Stimulated activated CD8-positive, alpha-beta memory T cell treated with anti-CD3 and anti-CD28 coated beads, Interleukin-4, amount 100 ng/mL, for 48 hours (primary cell): ENCODE measurements around the gene SETBP1.
"Not testable (repeated sequence)": the region's sequence is repeated elsewhere in the genome, so short reads cannot be mapped to it uniquely, and the experiment has no call there.

ENCODE experiments used
- DNase-seq: peaks from one replicate; pipeline ENCODE4 v3.0.0-alpha.2; 2020

The SETBP1 gene

GRCh38 chr18:44796429-44797428, 116.0 kb downstream of the SETBP1 start:
- no peak for DNase-seq

GRCh38 chr18:44798433-44799048, 117.9 kb downstream of the SETBP1 start:
- DNase-seq, result no peak

- DNase-seq, result no peak
Observed at GRCh38 chr18:44799382-44799906, 118.8 kb downstream of the SETBP1 start.

- no peak for DNase-seq
Observed at GRCh38 chr18:44799907-44800421, 119.3 kb downstream of the SETBP1 start.

- DNase-seq, result not testable (repeated sequence)
Observed at GRCh38 chr18:44800766-44801165, 120.1 kb downstream of the SETBP1 start.

GRCh38 chr18:44801781-44802180, 121.1 kb downstream of the SETBP1 start:
- no peak for DNase-seq

- no peak for DNase-seq
Observed at GRCh38 chr18:44802508-44802907, 121.8 kb downstream of the SETBP1 start.

GRCh38 chr18:44803019-44803650, 122.4 kb downstream of the SETBP1 start:
- DNase-seq, result no peak

GRCh38 chr18:44804033-44804432, 123.3 kb downstream of the SETBP1 start:
- no peak for DNase-seq

- DNase-seq, result no peak
Observed at GRCh38 chr18:44805176-44805575, 124.5 kb downstream of the SETBP1 start.

- no peak for DNase-seq
Observed at GRCh38 chr18:44805643-44806042, 125.0 kb downstream of the SETBP1 start.

- DNase-seq, result no peak
Observed at GRCh38 chr18:44807766-44808165, 127.1 kb downstream of the SETBP1 start.

GRCh38 chr18:44811572-44812125, 131.0 kb downstream of the SETBP1 start:
- no peak for DNase-seq

- no peak for DNase-seq
Observed at GRCh38 chr18:44812426-44812825, 131.7 kb downstream of the SETBP1 start.

GRCh38 chr18:44813586-44813985, 132.9 kb downstream of the SETBP1 start:
- DNase-seq, result no peak

GRCh38 chr18:44815108-44815507, 134.4 kb downstream of the SETBP1 start:
- DNase-seq, result no peak

GRCh38 chr18:44816050-44816449, 135.4 kb downstream of the SETBP1 start:
- no peak for DNase-seq

- DNase-seq, result no peak
Observed at GRCh38 chr18:44816477-44816876, 135.8 kb downstream of the SETBP1 start.

GRCh38 chr18:44817831-44818473, 137.3 kb downstream of the SETBP1 start:
- no peak for DNase-seq

GRCh38 chr18:44818668-44819403, 138.1 kb downstream of the SETBP1 start:
- DNase-seq, result no peak

- DNase-seq, result no peak
Observed at GRCh38 chr18:44819944-44820510, 139.3 kb downstream of the SETBP1 start.
